G401.6 (cell line): ENCODE results near the gene ZNRF1.
A peak's percentile ranks its signal among the peaks of the same experiment; 100 is the strongest.
"Not testable (repeated sequence)": the region's sequence is repeated elsewhere in the genome, so short reads cannot be mapped to it uniquely, and the experiment has no call there.

Source experiments
- FAIRE-seq: peaks from 2 replicates; lab custom pipeline; 2012; peaks lifted over from hg19 to GRCh38; lab: Jason Lieb, UNC

Gene ZNRF1

GRCh38 chr16:75114946-75115825 is 116.4 kb downstream of the ZNRF1 start:
- FAIRE-seq = no peak

GRCh38 chr16:75116081-75116910 is 117.5 kb downstream of the ZNRF1 start, which contains the start of gene LDHD:
LDHD (minus strand) TSS chr16:75116780; CDS start chr16:75116720, 60 bp downstream.
- FAIRE-seq = no peak

- no peak for FAIRE-seq
Measured at GRCh38 chr16:75116911-75117245, 118.1 kb downstream of the ZNRF1 start.

GRCh38 chr16:75118943-75119539 is 120.2 kb downstream of the ZNRF1 start:
- no peak for FAIRE-seq

GRCh38 chr16:75120253-75120652 is 121.4 kb downstream of the ZNRF1 start:
- FAIRE-seq = no peak

- no peak for FAIRE-seq
Measured at GRCh38 chr16:75121949-75122568, 123.2 kb downstream of the ZNRF1 start.

GRCh38 chr16:75122609-75123008 is 123.8 kb downstream of the ZNRF1 start:
- no peak for FAIRE-seq

- FAIRE-seq = no peak
Measured at GRCh38 chr16:75127713-75128415, 129.0 kb downstream of the ZNRF1 start.

- FAIRE-seq = not testable (repeated sequence)
Measured at GRCh38 chr16:75129421-75130149, 130.8 kb downstream of the ZNRF1 start.

GRCh38 chr16:75130150-75130771 is 131.4 kb downstream of the ZNRF1 start:
- no peak for FAIRE-seq

- FAIRE-seq = no peak
Measured at GRCh38 chr16:75131081-75131480, 132.3 kb downstream of the ZNRF1 start.

- FAIRE-seq = no peak
Measured at GRCh38 chr16:75138233-75138632, 139.4 kb downstream of the ZNRF1 start.

GRCh38 chr16:75138636-75139035 is 139.8 kb downstream of the ZNRF1 start:
- no peak for FAIRE-seq

GRCh38 chr16:75139498-75139897 is 140.7 kb downstream of the ZNRF1 start:
- no peak for FAIRE-seq

- FAIRE-seq = no peak
Measured at GRCh38 chr16:75143941-75144340, 145.1 kb downstream of the ZNRF1 start.

- no peak for FAIRE-seq
Measured at GRCh38 chr16:75147968-75148310, 149.1 kb downstream of the ZNRF1 start.

GRCh38 chr16:75148311-75149195 is 149.7 kb downstream of the ZNRF1 start, which contains the start of gene ZFP1:
ZFP1 (plus strand) TSS chr16:75148524; CDS start chr16:75152952, 4,428 bp downstream.
- FAIRE-seq = peak; percentile 90

- no peak for FAIRE-seq
Measured at GRCh38 chr16:75151798-75152197, 153.0 kb downstream of the ZNRF1 start.

GRCh38 chr16:75152635-75153034 is 153.8 kb downstream of the ZNRF1 start:
- no peak for FAIRE-seq

- no peak for FAIRE-seq
Measured at GRCh38 chr16:75160386-75160785, 161.6 kb downstream of the ZNRF1 start.
